ENCODE measurements around the gene TMEM178B. TPM values are rescaled to one million over a fixed set of nuclear protein-coding genes. Genes with fewer than 3 reads are reported as not detected.

TMEM178B gene
- total RNA-seq, 4 donors from 2014 or later, result under 0.01 to 0.94 (median 0.35) TPM

DNA sequence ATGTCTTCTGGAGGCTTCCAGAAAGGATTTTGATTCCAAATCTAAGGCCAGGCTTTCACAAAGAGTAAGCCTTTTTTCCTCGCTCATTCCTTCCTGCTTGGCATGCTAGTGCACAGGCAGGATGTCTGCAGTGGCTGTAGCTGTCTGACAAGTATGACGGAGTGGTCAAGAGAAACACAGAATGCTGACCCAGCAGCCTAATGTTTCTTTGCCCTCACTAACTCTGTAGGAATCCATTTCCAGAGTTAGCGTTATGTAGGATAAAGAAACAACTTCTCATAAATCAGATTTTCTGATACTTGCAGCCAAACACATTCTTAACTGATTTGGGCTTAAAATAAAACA lies 286.5 kb downstream of the TMEM178B start:
- TF ChIP-seq, protein P1, sequence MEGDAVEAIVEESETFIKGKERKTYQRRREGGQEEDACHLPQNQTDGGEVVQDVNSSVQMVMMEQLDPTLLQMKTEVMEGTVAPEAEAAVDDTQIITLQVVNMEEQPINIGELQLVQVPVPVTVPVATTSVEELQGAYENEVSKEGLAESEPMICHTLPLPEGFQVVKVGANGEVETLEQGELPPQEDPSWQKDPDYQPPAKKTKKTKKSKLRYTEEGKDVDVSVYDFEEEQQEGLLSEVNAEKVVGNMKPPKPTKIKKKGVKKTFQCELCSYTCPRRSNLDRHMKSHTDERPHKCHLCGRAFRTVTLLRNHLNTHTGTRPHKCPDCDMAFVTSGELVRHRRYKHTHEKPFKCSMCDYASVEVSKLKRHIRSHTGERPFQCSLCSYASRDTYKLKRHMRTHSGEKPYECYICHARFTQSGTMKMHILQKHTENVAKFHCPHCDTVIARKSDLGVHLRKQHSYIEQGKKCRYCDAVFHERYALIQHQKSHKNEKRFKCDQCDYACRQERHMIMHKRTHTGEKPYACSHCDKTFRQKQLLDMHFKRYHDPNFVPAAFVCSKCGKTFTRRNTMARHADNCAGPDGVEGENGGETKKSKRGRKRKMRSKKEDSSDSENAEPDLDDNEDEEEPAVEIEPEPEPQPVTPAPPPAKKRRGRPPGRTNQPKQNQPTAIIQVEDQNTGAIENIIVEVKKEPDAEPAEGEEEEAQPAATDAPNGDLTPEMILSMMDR (IDR thresholded peaks at IDR 0.05; ENCODE audit: low read depth), result no peak

DNA sequence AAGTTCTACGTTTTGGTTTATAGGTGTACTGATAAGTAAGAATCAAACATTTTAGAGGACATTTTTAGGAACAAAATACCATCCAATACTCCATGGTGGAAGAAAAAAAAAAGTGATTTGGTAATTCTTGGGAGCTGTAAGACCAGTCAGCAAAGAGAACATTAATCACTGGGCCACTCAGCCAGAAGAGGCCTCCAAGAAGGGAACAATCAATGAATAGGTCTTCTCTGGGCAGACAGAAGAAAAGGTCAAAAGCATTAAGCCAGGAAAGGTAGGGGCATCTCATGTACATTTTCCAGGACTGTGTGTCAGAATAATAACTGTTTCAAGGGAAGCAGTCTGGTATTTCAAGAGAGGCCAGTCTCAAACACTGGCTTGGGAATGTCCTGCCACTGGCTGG lies 286.9 kb downstream of the TMEM178B start:
- TF ChIP-seq, protein P1 (IDR thresholded peaks at IDR 0.05; ENCODE audit: low read depth), result no peak

DNA sequence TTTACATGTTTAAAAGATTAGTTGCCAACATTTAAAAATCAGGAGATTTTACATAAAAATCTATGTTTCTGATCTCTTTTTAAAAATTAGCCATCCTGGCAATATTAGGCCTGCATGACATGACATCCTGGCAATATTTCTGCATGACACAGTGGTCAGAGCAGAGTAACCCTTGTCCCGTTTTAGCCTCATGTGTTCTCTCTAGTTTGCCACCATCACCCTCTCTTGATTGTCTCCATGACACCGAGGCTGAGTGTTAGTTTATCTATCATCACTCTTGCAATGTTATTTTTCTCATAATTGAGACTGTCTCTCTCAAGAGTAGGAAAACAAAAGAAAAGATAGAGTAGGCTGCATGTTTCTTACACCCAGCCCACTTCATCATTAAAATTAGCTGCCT lies 287.6 kb downstream of the TMEM178B start:
- TF ChIP-seq, protein P1 (IDR thresholded peaks at IDR 0.05; ENCODE audit: low read depth), result no peak

DNA sequence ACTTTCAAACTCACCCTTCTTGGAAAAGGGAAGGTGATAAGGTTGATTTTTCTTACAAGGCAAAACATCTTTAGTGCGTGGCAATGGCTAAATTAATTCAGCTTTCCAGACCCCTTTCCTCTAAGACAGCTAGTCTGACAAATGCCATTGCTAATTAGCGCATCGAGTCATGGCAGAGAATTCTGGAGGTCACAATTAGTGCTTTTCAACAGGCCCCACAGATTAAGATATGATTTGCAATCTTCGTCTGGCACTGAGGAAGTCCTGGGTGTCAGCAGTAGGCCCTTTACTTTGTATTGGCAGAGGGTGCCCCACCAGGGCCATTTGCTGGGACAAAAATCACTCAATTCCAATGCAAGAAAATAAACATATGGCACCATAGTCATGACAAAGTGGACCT lies 288.1 kb downstream of the TMEM178B start:
- TF ChIP-seq, protein P1 (IDR thresholded peaks at IDR 0.05; ENCODE audit: low read depth), result no peak

DNA sequence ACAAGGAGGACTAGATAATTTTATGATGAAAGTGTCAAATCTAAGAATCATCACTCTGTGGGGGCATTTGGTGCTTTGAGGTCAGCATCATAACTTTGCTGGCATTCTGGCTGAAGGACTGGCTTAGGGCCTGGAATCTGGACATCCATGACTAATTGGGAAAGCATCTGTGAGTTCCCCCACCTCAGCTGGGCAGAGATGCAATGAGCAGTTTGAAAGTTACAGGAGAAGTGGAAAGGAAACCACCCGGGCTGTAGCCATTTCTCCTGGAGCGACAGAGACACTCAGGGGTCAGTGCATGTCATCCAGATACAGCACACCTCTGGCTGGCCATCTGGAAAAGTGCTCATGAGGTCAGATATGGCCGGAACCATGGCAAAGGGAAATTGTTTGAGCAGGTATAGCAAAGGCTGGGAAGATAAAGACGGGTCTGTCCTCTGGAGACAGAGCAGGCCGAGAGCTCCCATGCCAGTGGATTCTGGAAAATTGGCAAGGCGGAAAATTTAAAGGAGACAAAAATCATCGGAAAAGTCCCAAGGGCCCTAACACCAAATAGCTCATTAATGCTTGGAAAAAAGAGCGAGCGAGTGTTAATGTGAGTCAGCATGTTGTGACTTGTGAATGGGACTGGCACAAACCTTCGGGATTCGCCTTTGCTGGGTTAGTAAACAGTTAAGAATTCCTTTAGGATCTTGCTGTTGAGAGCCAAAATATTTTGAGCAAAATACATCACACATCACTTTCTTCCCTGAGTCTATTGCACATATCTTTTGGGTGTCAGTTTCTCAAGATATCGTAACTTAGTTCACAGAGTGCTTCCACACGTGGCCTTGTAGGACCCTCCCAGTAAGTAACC lies 288.9 kb downstream of the TMEM178B start:
- TF ChIP-seq, protein P1 (IDR thresholded peaks at IDR 0.05; ENCODE audit: low read depth), result no peak

DNA sequence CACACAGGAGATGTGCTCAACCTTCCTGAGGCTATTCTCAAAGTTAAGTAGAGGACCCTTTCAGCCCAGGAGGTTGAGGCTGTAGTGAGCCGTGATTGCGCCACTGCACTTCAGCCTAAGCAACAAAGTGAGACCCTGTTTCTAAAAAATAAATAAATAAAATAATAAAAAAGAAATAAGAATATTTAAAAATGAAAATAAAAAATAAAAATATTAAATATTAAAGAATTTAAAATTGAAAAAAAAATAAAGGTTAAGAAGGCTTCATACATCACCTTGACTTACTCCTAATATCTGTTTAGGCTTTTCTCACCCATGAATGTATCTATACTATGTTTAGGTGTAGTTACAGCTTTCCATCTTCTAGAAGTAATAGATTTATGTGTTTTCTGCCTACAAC lies 289.9 kb downstream of the TMEM178B start:
- TF ChIP-seq, protein P1 (IDR thresholded peaks at IDR 0.05; ENCODE audit: low read depth), result no peak

DNA sequence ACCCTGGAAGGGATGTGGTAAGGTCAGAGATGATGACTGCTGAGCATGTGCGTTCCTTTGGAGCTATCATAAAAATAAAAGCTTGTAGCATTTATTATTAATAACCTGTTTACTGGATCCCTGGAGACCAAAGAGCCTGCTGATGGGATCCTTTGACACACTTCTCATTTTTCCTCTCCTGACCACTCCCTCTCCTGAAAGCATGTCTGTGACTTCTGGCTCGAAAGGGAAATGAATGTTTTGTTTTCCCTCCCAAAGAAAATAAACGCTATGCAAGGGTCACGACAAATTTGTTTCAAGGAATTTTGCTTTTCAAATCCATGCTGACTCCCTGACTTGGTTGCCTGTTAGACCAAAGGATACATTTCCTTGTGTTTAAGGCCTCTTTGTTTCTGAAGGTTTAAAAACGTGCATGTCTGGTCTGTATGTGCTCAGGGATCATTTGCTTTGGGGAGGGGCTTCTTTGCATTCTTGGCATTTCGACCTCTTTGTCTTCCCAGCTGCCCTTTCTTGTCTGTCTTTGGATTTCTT lies 292.3 kb downstream of the TMEM178B start:
- TF ChIP-seq, protein P1 (IDR thresholded peaks at IDR 0.05; ENCODE audit: low read depth), result no peak

Measured in subcutaneous adipose tissue (tissue), 4 donors.